Activated naive CD8-positive, alpha-beta T cell treated with anti-CD3 and anti-CD28 coated beads, Interleukin-2, amount 10 ng/mL, durations not matched to agents 7 days and 5 days (primary cell): ENCODE data around the gene CARD9. TPM values are rescaled to one million over a fixed set of nuclear protein-coding genes. Genes with fewer than 3 reads are reported as not detected.

Experiments used
- ATAC-seq: fragments of 150-1000 bp; cut with Tn5 transposase; one replicate; pipeline ENCODE4 v1.10.0; 2021; ENCODE audit warnings: low read depth, moderate library complexity
- POLR2A ChIA-PET: fragments of 350-600 bp; sonication (Branson Sonifier 250); formaldehyde crosslinking; loops from one replicate; lab custom pipeline; 2021; ENCODE audit warnings: antibody characterized with exemption; lab: Charles Lee
- DNase-seq: peaks from one replicate; pipeline ENCODE4 v3.0.0; 2021
- H3K27ac Mint-ChIP-seq: one replicate; pipeline ENCODE4 v1.8.0; 2022; ENCODE audit warnings: mild to moderate bottlenecking, mixed read lengths
- H3K27me3 Mint-ChIP-seq: one replicate; pipeline ENCODE4 v1.8.0; 2022; ENCODE audit warnings: mild to moderate bottlenecking, moderate library complexity, mixed read lengths
- H3K36me3 Mint-ChIP-seq: one replicate; pipeline ENCODE4 v1.8.0; 2021; ENCODE audit warnings: mild to moderate bottlenecking, mixed read lengths
- H3K4me1 Mint-ChIP-seq: one replicate; pipeline ENCODE4 v1.8.0; 2021; ENCODE audit warnings: mixed read lengths
- H3K4me3 Mint-ChIP-seq: one replicate; pipeline ENCODE4 v1.8.0; 2022; ENCODE audit warnings: mild to moderate bottlenecking, moderate library complexity, mixed read lengths
- H3K9me3 Mint-ChIP-seq: one replicate; pipeline ENCODE4 v1.8.0; 2021; ENCODE audit warnings: mixed read lengths
- total RNA-seq, 2 experiments: library from RNA; stranded (reverse); gene quantifications; one replicate each; pipeline ENCODE4 v1.2.3, GENCODE V29; 2021

The CARD9 gene
- total RNA-seq, 2 experiments from 2014 or later: 0.45 to 0.61 TPM

GRCh38 chr9:136372561-136373299, 739 bp downstream of the CARD9 start:
- Mint-ChIP-seq H3K4me1 (peaks cover 2% of the 10 kb centered on the region), H3K27ac (no peak overlapping the region), H3K27me3 (no peaks in the 10 kb centered on the region), H3K36me3 (peaks cover 1% of the 10 kb centered on the region), H3K4me3 (peak overlapping the region; percentile 13), H3K9me3 (no peaks in the 10 kb centered on the region)
- POLR2A ChIA-PET: no interaction called here
- DNase-seq (no peak), ATAC-seq (no peak)

DNA sequence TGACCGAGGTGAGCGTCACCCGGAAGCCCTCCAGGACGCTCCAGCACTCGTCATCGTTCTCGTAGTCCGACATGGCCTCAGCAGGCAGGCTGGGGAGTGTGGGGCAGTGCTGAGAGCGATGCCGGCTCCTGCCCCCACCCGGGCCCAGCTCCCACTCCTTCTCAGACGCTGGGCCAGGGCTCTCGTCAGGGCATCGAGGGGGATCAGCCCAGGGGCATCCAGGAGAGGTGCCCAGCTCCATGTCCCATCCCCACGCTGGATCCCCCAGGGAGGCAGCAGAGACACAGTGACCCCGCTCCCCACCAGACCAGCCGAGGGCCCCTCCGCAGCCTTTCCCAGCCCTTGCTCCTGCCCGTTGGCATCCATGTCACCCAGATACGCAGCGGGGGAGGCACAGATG, 1.5 kb downstream of the CARD9 start:
- H3K27me3 Mint-ChIP-seq: no peaks in the 10 kb centered on the region
- H3K36me3 Mint-ChIP-seq: peaks cover 1% of the 10 kb centered on the region
- POLR2A ChIA-PET: no interaction called here
- H3K27ac Mint-ChIP-seq: no peak overlapping the region
- H3K9me3 Mint-ChIP-seq: no peaks in the 10 kb centered on the region
- H3K4me1 Mint-ChIP-seq: peaks cover 2% of the 10 kb centered on the region
- H3K4me3 Mint-ChIP-seq: no peak overlapping the region
- DNase-seq (no peak), ATAC-seq (no peak)

GRCh38 chr9:136371533-136371880, 2.0 kb downstream of the CARD9 start:
- peaks cover 1% of the 10 kb centered on the region for H3K36me3 Mint-ChIP-seq
- ATAC-seq (no peak), DNase-seq (no peak)
- no peaks in the 10 kb centered on the region for H3K9me3 Mint-ChIP-seq
- peaks cover 2% of the 10 kb centered on the region for H3K4me1 Mint-ChIP-seq
- no peak overlapping the region for H3K4me3 Mint-ChIP-seq
- no peak overlapping the region for H3K27ac Mint-ChIP-seq
- H3K27me3 Mint-ChIP-seq: no peaks in the 10 kb centered on the region
- POLR2A ChIA-PET: interaction anchor here (0.5 kb wide), 1 partner anchor 56 kb away, joined by 3 read pairs; no protein-coding TSS in a partner anchor

DNA sequence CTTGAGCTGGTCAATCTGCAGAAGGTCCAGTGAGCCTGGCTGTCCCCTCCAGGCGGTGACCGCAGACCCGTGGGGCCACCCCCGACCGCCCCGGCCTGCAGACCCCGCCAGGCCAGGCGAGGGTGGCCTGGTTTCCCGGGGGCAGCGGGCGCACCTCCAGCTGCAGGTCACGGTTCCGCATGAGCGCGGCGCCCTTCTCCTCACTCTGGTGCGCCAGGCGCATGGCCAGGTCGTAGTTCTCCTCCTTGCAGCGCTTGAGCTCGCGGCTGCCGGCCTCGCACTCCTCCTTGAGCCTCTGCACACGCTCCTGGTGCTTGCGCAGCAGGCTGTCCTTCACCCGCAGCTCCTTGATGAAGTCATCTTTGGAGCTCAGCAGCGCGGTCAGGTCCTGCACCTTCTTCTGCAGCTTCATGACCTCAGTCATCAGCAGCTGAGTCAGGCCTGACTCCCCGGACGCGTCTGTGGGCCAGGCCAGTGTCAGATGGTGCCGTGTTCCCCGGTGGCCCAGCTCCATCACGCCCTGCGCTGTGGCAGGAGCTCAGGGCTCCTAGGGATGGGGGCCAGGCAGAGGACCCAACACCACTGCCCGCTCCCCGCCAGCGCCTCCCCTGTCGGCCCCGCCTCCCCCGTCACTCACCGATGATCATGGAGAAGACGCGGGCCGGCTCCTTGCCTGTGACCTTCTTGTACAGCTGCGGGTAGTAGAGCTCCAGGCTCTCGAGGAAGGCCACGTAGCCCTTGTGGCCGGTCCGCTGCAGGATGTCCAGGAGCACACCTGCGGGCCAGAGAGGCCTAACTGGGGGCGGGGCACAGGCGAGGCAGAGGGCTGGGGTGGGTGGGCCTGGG, 2.6 kb downstream of the CARD9 start:
- no peak for ATAC-seq
- Mint-ChIP-seq H3K4me3 (no peak overlapping the region), H3K27ac (no peak overlapping the region), H3K9me3 (no peaks in the 10 kb centered on the region), H3K27me3 (no peaks in the 10 kb centered on the region), H3K4me1 (peaks cover 2% of the 10 kb centered on the region), H3K36me3 (peaks cover 1% of the 10 kb centered on the region)
- no peak for DNase-seq
- POLR2A ChIA-PET: interaction anchor here (0.5 kb wide), 1 partner anchor 56 kb away, joined by 3 read pairs; no protein-coding TSS in a partner anchor

DNA sequence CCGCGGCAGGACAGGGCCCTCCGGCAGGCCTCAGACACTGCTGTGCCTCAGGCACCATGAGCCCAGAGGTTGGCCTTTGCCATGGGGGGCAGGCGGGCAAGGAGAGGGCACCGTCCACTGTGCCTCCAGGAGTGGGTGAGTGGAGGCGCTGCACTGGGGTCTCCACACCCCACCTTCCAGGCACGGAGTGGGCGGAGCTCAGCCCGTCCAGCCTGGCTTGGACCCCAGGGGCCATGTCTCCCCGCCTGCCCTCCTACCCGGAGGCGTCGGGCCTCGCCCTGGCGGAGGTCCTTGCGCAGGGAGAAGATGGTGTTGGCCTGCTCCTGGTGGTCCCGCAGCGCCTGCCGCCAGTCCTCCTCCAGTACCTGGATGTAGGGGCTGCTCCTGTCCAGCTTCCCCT, 3.4 kb downstream of the CARD9 start:
- Mint-ChIP-seq H3K27ac (no peak overlapping the region), H3K4me3 (no peak overlapping the region), H3K4me1 (peaks cover 2% of the 10 kb centered on the region), H3K9me3 (no peaks in the 10 kb centered on the region), H3K36me3 (peaks cover 1% of the 10 kb centered on the region), H3K27me3 (no peaks in the 10 kb centered on the region)
- ATAC-seq: no peak
- DNase-seq: no peak
- POLR2A ChIA-PET: no interaction called here

DNA sequence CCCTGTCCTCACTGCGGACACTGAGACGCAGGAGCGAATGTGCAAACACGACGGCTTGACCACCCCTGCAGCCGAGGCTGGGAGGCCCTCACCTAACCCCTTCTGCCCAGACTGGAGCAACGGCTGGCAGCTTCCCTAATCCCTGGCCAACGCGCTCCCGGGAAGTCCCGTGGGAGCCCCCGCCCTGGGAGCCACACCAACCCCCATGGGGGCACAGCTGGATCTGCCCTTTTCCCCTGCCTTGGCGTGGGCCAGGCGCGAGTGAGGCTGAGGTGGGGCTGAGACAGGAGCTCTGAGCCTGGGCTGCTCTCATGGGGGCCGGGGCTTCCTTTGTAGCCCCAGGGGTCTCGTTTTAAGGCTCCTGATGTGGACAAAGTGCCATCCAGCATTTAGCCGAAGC, 5.3 kb downstream of the CARD9 start:
- H3K36me3 Mint-ChIP-seq: no peaks in the 10 kb centered on the region
- POLR2A ChIA-PET: no interaction called here

GRCh38 chr9:136367296-136368145, 5.9 kb downstream of the CARD9 start:
- no peak for DNase-seq
- H3K27me3 Mint-ChIP-seq: no peaks in the 10 kb centered on the region

More for the DNA sequence above, 5.3 kb downstream of the CARD9 start:
- H3K27me3 Mint-ChIP-seq: no peaks in the 10 kb centered on the region
- DNase-seq (no peak), ATAC-seq (no peak)
- no peak overlapping the region for H3K4me3 Mint-ChIP-seq
- H3K27ac Mint-ChIP-seq: no peak overlapping the region
- H3K9me3 Mint-ChIP-seq: no peaks in the 10 kb centered on the region
- peaks cover 2% of the 10 kb centered on the region for H3K4me1 Mint-ChIP-seq

DNA sequence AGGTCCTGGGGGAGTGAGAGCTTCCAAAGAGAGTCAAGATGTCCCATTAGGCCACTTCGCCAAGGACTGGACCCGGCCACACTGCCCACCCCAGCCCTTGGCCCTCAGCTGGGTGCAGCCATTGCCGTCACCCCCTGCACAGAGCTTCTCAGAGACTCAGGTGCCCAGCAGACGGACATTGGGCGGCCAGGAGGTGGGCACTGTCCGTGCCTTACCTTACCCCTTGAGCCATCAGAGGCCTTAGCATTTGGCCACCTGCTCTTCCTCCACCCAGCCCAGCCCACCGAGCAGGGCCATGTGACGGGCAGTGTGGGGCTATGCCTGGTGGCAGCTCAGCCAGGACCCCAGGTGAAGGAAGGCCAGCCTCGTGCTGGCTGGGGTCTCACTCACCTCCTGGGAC, 6.6 kb downstream of the CARD9 start:
- POLR2A ChIA-PET: interaction anchor here (0.8 to 1.2 kb wide), 2 partner anchors 19 to 34 kb away, joined by 3 read pairs; no protein-coding TSS in a partner anchor
- H3K27me3 Mint-ChIP-seq: no peaks in the 10 kb centered on the region
- no peaks in the 10 kb centered on the region for H3K36me3 Mint-ChIP-seq
- H3K4me3 Mint-ChIP-seq: no peak overlapping the region
- no peak for ATAC-seq
- DNase-seq: no peak
- no peaks in the 10 kb centered on the region for H3K9me3 Mint-ChIP-seq
- no peak overlapping the region for H3K27ac Mint-ChIP-seq
- H3K4me1 Mint-ChIP-seq: peaks cover 2% of the 10 kb centered on the region

More at GRCh38 chr9:136367296-136368145, 5.9 kb downstream of the CARD9 start:
- no peak for ATAC-seq
- Mint-ChIP-seq H3K27ac (no peak overlapping the region), H3K4me1 (peaks cover 2% of the 10 kb centered on the region), H3K36me3 (no peaks in the 10 kb centered on the region), H3K9me3 (no peaks in the 10 kb centered on the region), H3K4me3 (no peak overlapping the region)
- POLR2A ChIA-PET: interaction anchor here (0.8 kb wide), 1 partner anchor 33 kb away, joined by 3 read pairs; no protein-coding TSS in a partner anchor

DNA sequence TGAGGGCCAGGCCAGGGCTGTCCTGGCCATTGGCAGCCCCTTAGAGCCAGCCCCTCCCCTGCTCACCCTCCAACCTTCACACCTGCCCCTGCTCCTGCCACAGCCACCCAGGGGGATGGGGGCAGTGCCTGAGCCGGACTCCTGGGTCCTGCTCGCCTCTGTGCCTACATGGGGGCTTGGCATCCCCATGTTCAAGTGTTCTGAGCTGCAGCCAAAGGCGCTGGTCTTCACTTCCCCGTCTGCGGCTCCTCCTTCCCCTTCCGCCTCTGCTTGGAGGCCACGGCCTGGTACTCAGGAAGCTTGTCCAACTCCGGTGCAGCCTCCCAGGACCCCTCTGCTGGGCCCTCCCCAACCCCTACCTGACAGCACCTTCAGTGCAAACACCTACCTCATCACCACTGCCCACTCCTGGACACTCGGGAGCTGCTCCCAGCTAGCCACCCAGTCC, 7.7 kb downstream of the CARD9 start:
- H3K4me3 Mint-ChIP-seq: no peak overlapping the region
- ATAC-seq (no peak), DNase-seq (no peak)
- peaks cover 2% of the 10 kb centered on the region for H3K4me1 Mint-ChIP-seq
- no peaks in the 10 kb centered on the region for H3K27me3 Mint-ChIP-seq
- no peak overlapping the region for H3K27ac Mint-ChIP-seq
- POLR2A ChIA-PET: interaction anchor here (0.6 to 1.2 kb wide), 2 partner anchors 20 to 42 kb away, joined by 3 to 7 read pairs; no protein-coding TSS in a partner anchor
- H3K9me3 Mint-ChIP-seq: no peaks in the 10 kb centered on the region
- H3K36me3 Mint-ChIP-seq: no peaks in the 10 kb centered on the region

DNA sequence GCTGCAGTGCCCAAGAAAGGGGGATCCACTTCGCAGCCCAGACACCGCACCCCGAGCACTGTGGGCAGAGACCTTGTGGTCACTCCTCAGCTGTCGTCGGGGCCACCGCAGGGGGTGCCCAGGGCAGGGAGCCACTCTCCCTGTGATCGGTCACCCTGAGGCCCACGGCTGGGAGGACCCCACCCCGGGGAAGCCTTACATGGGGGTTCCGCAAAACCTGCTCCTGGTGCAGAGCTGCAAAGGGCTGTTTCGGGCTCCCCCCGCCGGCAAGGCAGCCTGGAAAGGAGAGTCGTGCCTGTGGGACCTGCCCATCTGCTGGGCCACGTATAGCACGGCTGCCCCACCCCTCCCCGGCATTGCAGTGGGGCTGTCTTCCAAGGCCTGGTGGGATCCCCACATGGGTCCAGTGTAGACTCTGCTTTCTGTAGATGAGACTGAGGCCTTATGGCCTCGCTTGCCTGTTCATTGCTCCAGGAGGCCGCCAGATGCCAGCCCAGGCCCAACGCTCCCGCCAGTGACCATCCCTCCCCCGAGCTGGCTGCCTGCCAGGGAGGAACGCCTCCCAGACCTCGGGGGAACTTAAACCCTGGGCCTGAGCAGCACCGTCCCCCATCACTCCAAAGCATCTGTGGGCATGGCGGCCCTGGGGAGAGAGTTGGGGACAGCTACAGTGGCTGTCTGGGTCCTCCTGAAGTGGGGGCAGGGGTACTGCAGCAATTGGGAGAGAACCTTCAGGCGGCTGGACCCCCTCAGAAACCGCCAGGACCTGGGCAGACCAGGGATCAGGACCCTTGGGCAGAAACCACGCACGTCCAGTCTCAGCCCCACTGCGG, 8.3 kb downstream of the CARD9 start:
- POLR2A ChIA-PET: interaction anchor here (0.6 to 0.7 kb wide), 2 partner anchors 20 to 42 kb away, joined by 3 to 7 read pairs; no protein-coding TSS in a partner anchor
- DNase-seq: no peak
- no peak for ATAC-seq
- H3K9me3 Mint-ChIP-seq: no peaks in the 10 kb centered on the region
- peaks cover 2% of the 10 kb centered on the region for H3K4me1 Mint-ChIP-seq
- H3K27ac Mint-ChIP-seq: no peak overlapping the region
- no peaks in the 10 kb centered on the region for H3K36me3 Mint-ChIP-seq
- H3K27me3 Mint-ChIP-seq: no peaks in the 10 kb centered on the region
- no peak overlapping the region for H3K4me3 Mint-ChIP-seq

- no peaks in the 10 kb centered on the region for H3K36me3 Mint-ChIP-seq
These were observed 9.3 kb downstream of the CARD9 start for GRCh38 chr9:136363949-136364748.

More at GRCh38 chr9:136363949-136364748, 9.3 kb downstream of the CARD9 start:
- Mint-ChIP-seq H3K27ac (no peak overlapping the region), H3K4me3 (no peak overlapping the region), H3K9me3 (no peaks in the 10 kb centered on the region), H3K27me3 (no peaks in the 10 kb centered on the region), H3K4me1 (peaks cover 2% of the 10 kb centered on the region)
- ATAC-seq: peak; percentile 0
- POLR2A ChIA-PET: interaction anchor here (0.6 to 2.0 kb wide), 13 partner anchors 10 to 255 kb away, joined by 3 to 15 read pairs (median 4); partner anchors contain the start of gene SNAPC4
- no peak for DNase-seq
